Measurements from ENCODE around the gene DYNC1LI2. TPM values are rescaled to one million over a fixed set of nuclear protein-coding genes. Genes with fewer than 3 reads are reported as not detected.
"Not testable (repeated sequence)": the region's sequence is repeated elsewhere in the genome, so short reads cannot be mapped to it uniquely, and the experiment has no call there.

DYNC1LI2 gene
- total and polyA plus RNA-seq, 9 of the 15 experiments (the other 6 are each of a cell fraction or from before 2014, with no cell fraction given) = 5.1 to 48.9 (median 38.2) TPM

- CTCF ChIA-PET (ENCODE audit: low intra/inter-chr PET ratio); in situ Hi-C loops (cut with MboI); H4K20me1 ChIP-seq (replicated peaks; ENCODE audit: control insufficient read depth, insufficient read depth, low read length); H3K4me3 ChIP-seq; H3K27me3 ChIP-seq (ENCODE audit: control insufficient read depth in 2 of 2, insufficient read depth in 2 of 2, low read length in 2 of 2); BruUV-seq (replicated peaks); intact Hi-C loops (cut with micrococcal nuclease); DNase-seq (ENCODE audit: extremely low read depth in 1 of 4, low spot score in 3 of 4); H3K9ac ChIP-seq (ENCODE audit: insufficient read depth in 1 of 2, low read depth in 2 of 2, low read length in 2 of 2); H3K9me3 ChIP-seq (replicated peaks; ENCODE audit: control insufficient read depth, insufficient read depth, low read depth, low read length); H3K4me1 ChIP-seq (replicated peaks in 1 of 2; ENCODE audit: control insufficient read depth in 2 of 2, insufficient read depth in 2 of 2, low read length in 2 of 2); H3K4me2 ChIP-seq (ENCODE audit: insufficient read depth, low read length); H2AFZ ChIP-seq (ENCODE audit: low read depth, low read length); FAIRE-seq; H3K27ac ChIP-seq (ENCODE audit: extremely low read depth, low read depth, low read length); H3K9me1 ChIP-seq (ENCODE audit: control insufficient read depth, insufficient read depth, low read length); ATAC-seq; H3K36me3 ChIP-seq (ENCODE audit: control insufficient read depth, insufficient read depth, low read length): not testable (repeated sequence)
- WGBS (ENCODE audit: insufficient coverage, low coverage, missing lambda C conversion rate) = 89% methylated on average over 12 of the region's 14 CpGs
- POLR2A ChIA-PET = interaction anchor here (1.0 to 1.6 kb wide), 2 partner anchors 10 to 13 kb away, joined by 3 read pairs; no protein-coding TSS in a partner anchor
- H3K79me2 ChIP-seq (ENCODE audit: control insufficient read depth, insufficient read depth, low read length) = peaks cover 11% of the 10 kb centered on the region; the same call in 2 of the 3 replicates
Measured at GRCh38 chr16:66685501-66686115, 65.8 kb downstream of the DYNC1LI2 start.

DNA sequence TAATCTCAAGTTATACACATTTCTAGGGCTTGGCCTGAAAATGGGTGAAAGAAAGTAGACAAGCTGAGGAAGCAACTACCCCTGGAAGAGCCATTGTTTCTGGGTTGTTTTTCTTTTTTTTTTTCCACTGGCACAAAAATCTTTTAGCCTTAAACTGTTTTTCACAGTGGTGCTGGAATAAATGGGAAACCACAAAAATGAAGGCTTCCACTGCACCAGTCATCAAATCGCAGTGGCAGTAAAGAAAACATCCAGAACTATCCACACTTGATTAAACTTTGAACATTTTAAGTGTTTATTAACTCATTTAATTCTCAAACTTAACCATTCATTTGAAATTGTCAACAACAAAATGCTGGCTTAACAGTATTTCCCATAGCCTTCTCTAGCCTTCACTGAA, 69.1 kb downstream of the DYNC1LI2 start:
- Histone ChIP-seq H3K27me3 (ENCODE audit: control insufficient read depth in 2 of 2, insufficient read depth in 2 of 2, low read length in 2 of 2) (no peaks in the 10 kb centered on the region), H3K27ac (ENCODE audit: extremely low read depth, low read depth, low read length) (no peak overlapping the region), H2AFZ (ENCODE audit: low read depth, low read length) (no peak overlapping the region), H3K4me2 (ENCODE audit: insufficient read depth, low read length) (no peak overlapping the region), H3K9me1 (ENCODE audit: control insufficient read depth, insufficient read depth, low read length) (no peaks in the 10 kb centered on the region), H4K20me1 (replicated peaks; ENCODE audit: control insufficient read depth, insufficient read depth, low read length) (no peaks in the 10 kb centered on the region), H3K79me2 (ENCODE audit: control insufficient read depth, insufficient read depth, low read length) (no peaks in the 10 kb centered on the region; the same call in 2 of the 3 replicates), H3K9ac (ENCODE audit: insufficient read depth in 1 of 2, low read depth in 2 of 2, low read length in 2 of 2) (no peak overlapping the region), H3K4me1 (replicated peaks in 1 of 2; ENCODE audit: control insufficient read depth in 2 of 2, insufficient read depth in 2 of 2, low read length in 2 of 2) (no peaks in the 10 kb centered on the region), H3K36me3 (ENCODE audit: control insufficient read depth, insufficient read depth, low read length) (peaks cover 10% of the 10 kb centered on the region; the same call in 1 of the 3 replicates), H3K4me3 (no peak overlapping the region), H3K9me3 (replicated peaks; ENCODE audit: control insufficient read depth, insufficient read depth, low read depth, low read length) (no peaks in the 10 kb centered on the region)
- BruUV-seq (replicated peaks) = no TSS peak
- WGBS (ENCODE audit: insufficient coverage, low coverage, missing lambda C conversion rate) = 83% methylated on average over 1 of the region's 1 CpG
- CTCF ChIA-PET (ENCODE audit: low intra/inter-chr PET ratio) = no interaction called here
- POLR2A ChIA-PET = no interaction called here
- DNase-seq (ENCODE audit: extremely low read depth in 1 of 4, low spot score in 3 of 4) (no peak), ATAC-seq (no peak), FAIRE-seq (no peak)
- intact Hi-C loops (cut with micrococcal nuclease) = no loop called here
- in situ Hi-C loops (cut with MboI) = no loop called here
- TF ChIP-seq ZBED1 (IDR thresholded peaks at IDR 0.05) (no peak), XRCC5 (IDR thresholded peaks at IDR 0.05; ENCODE audit: low read depth, low read length) (no peak), ZNF609 (CRISPR knock-in tag; IDR thresholded peaks at IDR 0.05; ENCODE audit: borderline replicate concordance) (no peak), SRF (CRISPR knock-in tag; IDR thresholded peaks at IDR 0.05) (no peak), KDM4B (IDR thresholded peaks at IDR 0.05; ENCODE audit: borderline replicate concordance in 2 of 2, low read depth in 1 of 2) (no peak), KAT2B (IDR thresholded peaks at IDR 0.05; ENCODE audit: low read depth, low read length) (no peak), RAD51 (IDR thresholded peaks at IDR 0.05; ENCODE audit: borderline replicate concordance, low read depth) (no peak), TAL1 (IDR thresholded peaks at IDR 0.05) (no peak)
- TF ChIP-seq, protein P1, sequence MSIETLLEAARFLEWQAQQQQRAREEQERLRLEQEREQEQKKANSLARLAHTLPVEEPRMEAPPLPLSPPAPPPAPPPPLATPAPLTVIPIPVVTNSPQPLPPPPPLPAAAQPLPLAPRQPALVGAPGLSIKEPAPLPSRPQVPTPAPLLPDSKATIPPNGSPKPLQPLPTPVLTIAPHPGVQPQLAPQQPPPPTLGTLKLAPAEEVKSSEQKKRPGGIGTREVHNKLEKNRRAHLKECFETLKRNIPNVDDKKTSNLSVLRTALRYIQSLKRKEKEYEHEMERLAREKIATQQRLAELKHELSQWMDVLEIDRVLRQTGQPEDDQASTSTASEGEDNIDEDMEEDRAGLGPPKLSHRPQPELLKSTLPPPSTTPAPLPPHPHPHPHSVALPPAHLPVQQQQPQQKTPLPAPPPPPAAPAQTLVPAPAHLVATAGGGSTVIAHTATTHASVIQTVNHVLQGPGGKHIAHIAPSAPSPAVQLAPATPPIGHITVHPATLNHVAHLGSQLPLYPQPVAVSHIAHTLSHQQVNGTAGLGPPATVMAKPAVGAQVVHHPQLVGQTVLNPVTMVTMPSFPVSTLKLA (conservative IDR thresholded peaks at IDR 0.05) = no peak

All from K562 (cell line).